Measurements from ENCODE around the gene ATAD1. TPM values are rescaled to one million over a fixed set of nuclear protein-coding genes. Genes with fewer than 3 reads are reported as not detected.

ATAD1 gene
- total RNA-seq, 1 donor from 2014 or later, result 48.0 TPM

GRCh38 chr10:87846023-87846422, 28.0 kb upstream of the ATAD1 start:
- H3K4me3 ChIP-seq (ENCODE audit: low read depth, low read length), result no peak overlapping the region
- TF ChIP-seq CTCF (IDR thresholded peaks at IDR 0.05; ENCODE audit: insufficient read depth, low read length, poor library complexity, severe bottlenecking), result no peak
- H3K27me3 ChIP-seq (ENCODE audit: control insufficient read depth, insufficient read depth, low read length), result no peaks in the 10 kb centered on the region
- H3K36me3 ChIP-seq (ENCODE audit: control insufficient read depth, insufficient read depth, low read length), result no peaks in the 10 kb centered on the region
- peak; percentile 83 for DNase-seq (ENCODE audit: low read depth)

- DNase-seq (ENCODE audit: low read depth), result no peak
- Histone ChIP-seq H3K36me3 (ENCODE audit: control insufficient read depth, insufficient read depth, low read length) (no peaks in the 10 kb centered on the region), H3K27me3 (ENCODE audit: control insufficient read depth, insufficient read depth, low read length) (no peaks in the 10 kb centered on the region), H3K4me3 (ENCODE audit: low read depth, low read length) (no peak overlapping the region)
- no peak for TF ChIP-seq CTCF (IDR thresholded peaks at IDR 0.05; ENCODE audit: insufficient read depth, low read length, poor library complexity, severe bottlenecking)
Measured at GRCh38 chr10:87845624-87845998, 27.6 kb upstream of the ATAD1 start.

- no peak for DNase-seq (ENCODE audit: low read depth)
- H3K27me3 ChIP-seq (ENCODE audit: control insufficient read depth, insufficient read depth, low read length), result no peaks in the 10 kb centered on the region
- no peaks in the 10 kb centered on the region for H3K36me3 ChIP-seq (ENCODE audit: control insufficient read depth, insufficient read depth, low read length)
- no peak for TF ChIP-seq CTCF (IDR thresholded peaks at IDR 0.05; ENCODE audit: insufficient read depth, low read length, poor library complexity, severe bottlenecking)
- H3K4me3 ChIP-seq (ENCODE audit: low read depth, low read length), result no peak overlapping the region
Measured at GRCh38 chr10:87844837-87845623, 27.0 kb upstream of the ATAD1 start.

GRCh38 chr10:87843714-87844113, 25.7 kb upstream of the ATAD1 start:
- Histone ChIP-seq H3K27me3 (ENCODE audit: control insufficient read depth, insufficient read depth, low read length) (no peaks in the 10 kb centered on the region), H3K4me3 (ENCODE audit: low read depth, low read length) (no peak overlapping the region), H3K36me3 (ENCODE audit: control insufficient read depth, insufficient read depth, low read length) (no peaks in the 10 kb centered on the region)
- DNase-seq (ENCODE audit: low read depth), result no peak
- TF ChIP-seq CTCF (IDR thresholded peaks at IDR 0.05; ENCODE audit: insufficient read depth, low read length, poor library complexity, severe bottlenecking), result no peak

- DNase-seq (ENCODE audit: low read depth), result no peak
- Histone ChIP-seq H3K27me3 (ENCODE audit: control insufficient read depth, insufficient read depth, low read length) (no peaks in the 10 kb centered on the region), H3K4me3 (ENCODE audit: low read depth, low read length) (no peak overlapping the region), H3K36me3 (ENCODE audit: control insufficient read depth, insufficient read depth, low read length) (no peaks in the 10 kb centered on the region)
- no peak for TF ChIP-seq CTCF (IDR thresholded peaks at IDR 0.05; ENCODE audit: insufficient read depth, low read length, poor library complexity, severe bottlenecking)
Measured at GRCh38 chr10:87842776-87843497, 24.9 kb upstream of the ATAD1 start.

Data from kidney epithelial cell (primary cell).